ENCODE measurements around the gene THPO.

The THPO gene

DNA sequence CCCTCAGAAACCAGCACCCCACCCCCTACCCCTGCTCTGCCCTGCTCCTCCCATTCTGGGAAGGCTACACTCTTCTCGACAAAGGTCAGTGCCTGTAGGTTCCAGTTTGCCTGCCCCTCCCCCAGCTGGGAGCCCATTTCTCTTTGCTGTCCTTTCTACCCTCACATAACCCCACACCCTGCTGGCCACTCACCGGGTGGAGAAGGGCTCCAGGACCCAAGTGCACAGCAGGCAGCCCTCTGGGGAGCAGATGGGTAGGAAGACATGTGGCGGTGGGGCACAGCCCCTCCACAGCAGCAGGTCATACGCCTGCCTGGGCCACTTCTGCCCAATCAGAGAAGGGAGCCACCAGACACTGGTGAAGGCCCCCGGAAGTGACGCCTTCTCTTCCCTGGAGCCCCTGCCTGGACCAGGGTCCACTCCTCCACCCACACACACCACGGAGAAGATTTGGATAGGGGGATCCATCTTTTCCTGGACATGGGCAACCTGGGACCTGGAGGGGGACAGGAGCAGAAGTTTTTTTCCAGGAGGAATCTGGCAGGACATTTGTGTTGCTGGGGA is at the start of gene THPO:
Gene THPO (minus strand): TSS at position 326 of the 564 bp plus-strand sequence. CDS start 1,948 bp downstream, outside the sequence.
- peak; percentile 64 for DNase-seq (ENCODE audit: low spot score)

DNA sequence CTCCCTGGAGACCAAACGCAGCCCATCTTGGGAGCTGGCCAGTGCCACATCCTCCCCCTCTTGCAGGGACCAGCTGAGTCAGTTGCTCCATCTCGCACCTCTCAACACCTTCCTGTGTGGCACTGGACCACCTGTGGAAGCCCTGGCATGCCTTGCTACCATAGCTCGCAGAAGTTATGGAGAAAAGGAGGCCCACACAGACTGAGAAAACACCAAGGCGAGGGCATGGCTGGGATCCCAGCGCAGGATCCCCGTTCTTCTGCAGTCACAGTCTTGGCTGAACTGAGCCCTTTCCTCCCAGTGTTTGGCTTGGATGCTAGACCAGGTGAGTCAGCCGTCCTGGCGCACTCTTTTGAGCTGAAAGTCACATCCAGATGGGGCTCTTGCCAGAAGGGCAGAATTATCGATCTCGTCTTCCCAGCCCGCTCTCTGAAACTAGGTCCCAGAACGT is 48.7 kb upstream of the THPO start:
- DNase-seq (ENCODE audit: low spot score), result no peak

GRCh38 chr3:184423561-184423960 is 45.6 kb upstream of the THPO start:
- no peak for DNase-seq (ENCODE audit: low spot score)

DNA sequence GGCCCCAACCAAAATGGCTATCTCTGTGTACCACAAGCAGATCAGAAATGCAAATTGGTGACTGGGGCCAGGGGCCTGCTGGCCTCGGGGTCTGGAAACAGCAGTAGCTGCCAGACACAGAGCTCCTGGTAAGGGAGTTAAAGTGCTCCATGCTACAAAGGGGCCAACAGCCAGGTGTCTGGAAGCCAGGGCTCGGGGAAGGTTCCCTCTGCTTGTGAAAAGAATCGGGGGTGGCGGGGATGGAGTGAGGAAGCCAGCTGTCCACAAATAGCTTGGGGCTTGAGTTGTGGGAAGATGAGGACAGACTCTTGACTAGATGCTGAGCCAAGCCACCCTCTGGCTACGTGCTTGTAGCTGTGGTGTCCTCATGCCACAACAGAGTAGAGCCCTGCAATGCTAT is 41.2 kb upstream of the THPO start:
- no peak for DNase-seq (ENCODE audit: low spot score)

DNA sequence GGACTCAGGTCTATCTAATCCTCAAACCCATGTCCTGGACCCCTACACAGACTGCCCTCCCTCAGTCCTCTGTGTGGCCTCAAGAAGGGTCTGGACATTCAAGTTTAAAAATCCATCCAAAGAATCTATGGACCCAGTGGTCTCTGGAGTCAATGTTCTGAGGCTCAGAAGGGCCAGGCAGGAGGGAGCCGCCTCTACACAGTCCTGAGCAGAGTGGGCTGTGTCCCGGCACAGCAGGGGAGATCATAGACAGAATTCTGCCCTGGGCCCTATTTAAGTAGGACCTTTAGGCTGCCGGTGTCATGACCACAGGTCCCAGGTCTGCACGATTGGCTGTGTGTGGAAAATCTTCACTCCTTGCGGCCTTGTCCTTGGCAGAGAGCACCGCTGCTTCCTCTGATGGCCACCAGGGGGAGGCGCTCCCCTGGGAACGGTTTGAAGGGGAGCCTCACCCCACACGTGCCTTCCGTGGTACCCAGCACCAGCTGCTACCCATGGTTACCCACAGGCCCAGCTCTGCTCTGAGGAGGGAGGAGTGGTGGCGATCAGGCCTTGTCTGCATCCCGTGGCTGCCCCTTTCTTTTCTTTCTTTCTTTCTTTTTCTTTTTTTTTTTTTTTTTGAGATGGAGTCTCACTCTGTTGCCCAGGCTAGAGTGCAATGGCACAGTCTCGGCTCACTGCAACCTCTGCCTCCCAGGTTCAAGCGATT is 39.8 kb upstream of the THPO start:
- peak; percentile 70 for DNase-seq (ENCODE audit: low spot score)

- DNase-seq (ENCODE audit: low spot score), result no peak
Observed at GRCh38 chr3:184415203-184415490, 37.1 kb upstream of the THPO start.

DNA sequence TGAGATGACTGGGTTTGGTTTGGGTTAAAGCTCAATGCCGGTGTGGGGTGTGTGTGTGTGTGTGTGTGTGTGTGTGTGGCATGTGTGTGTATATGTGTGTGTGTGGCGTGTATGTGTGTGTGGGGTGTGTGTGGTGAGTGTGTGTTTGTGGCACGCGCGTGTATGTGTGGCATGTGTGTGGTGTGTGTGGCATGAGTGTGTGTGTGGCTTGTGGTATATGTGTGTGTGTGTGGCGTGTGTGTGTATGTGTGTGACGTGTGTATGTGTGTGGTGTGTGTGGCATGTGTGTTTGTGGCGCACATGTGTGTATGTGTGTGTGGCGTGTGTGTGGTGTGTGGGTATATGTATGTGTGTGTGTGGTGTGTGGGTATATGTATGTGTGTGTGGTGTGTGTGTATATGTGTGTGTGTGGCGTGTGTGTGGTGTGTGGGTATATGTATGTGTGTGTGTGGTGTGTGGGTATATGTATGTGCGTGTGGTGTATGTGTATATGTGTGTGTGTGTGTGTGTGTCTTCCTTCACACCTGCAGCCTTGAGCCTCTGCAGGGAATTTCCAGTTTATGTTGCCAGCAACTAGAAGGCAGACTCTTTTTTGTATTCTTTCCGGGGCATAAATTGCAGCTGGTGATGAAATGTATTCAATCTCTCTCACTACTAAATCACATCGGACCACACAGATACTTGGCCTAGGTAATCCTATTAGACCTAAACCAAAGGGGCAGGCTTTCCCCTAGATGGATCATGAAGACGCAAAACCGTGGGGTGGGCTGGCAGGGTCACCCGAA is 36.6 kb upstream of the THPO start:
- no peak for DNase-seq (ENCODE audit: low spot score)

- DNase-seq (ENCODE audit: low spot score), result no peak
Observed at GRCh38 chr3:184409946-184410500, 32.0 kb upstream of the THPO start.

DNA sequence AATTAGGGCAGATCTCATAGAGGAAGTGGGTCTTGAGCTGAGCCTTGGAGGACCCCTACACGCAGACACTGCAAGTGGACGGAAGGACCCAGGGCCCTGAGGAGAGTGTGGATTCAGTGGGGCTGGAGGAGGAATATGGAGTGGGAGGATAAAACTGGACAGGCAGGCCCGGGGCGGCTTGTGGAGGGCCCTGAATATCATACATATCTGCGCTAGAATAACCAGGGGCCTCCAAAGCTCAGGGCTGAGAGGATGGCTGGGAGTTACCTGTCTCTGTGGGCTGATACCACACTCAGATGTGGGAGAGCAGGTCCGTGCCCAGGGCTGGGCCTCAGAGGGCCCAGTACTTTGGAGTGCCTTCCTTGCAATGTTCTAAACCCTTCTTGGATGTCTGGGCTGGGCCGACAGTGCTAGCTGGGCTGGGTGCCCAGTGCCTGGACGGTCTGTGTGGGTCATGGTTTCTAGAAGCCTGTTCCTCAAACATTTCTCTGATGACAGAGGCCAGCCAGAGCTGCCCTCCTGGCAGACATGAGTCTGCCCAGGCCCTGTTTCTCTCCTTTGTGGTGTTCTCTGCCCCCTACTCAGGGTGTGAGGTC is 31.4 kb upstream of the THPO start:
- DNase-seq (ENCODE audit: low spot score), result no peak

GRCh38 chr3:184405075-184406030 is 27.3 kb upstream of the THPO start:
- DNase-seq (ENCODE audit: low spot score), result no peak

GRCh38 chr3:184399410-184399809 is 21.4 kb upstream of the THPO start:
- no peak for DNase-seq (ENCODE audit: low spot score)

DNA sequence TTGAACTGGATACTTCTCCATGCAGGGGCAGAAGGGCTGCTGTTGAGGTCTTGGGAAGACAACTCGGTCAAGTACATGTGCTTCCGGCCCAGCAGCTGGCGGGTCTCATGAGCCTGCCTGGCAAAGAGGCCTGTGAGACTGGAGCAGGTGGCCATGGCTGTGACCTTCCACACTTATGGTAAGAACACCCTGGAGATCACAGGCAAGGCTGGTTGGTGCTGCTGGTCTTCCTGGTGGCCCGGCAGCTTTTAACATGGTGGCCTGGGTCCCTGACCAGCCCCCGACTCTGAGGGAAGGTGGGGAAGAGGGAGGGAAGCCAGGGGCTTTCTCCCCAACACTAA is 17.3 kb upstream of the THPO start:
- no peak for DNase-seq (ENCODE audit: low spot score)

GRCh38 chr3:184391266-184391665 is 13.3 kb upstream of the THPO start:
- DNase-seq (ENCODE audit: low spot score), result no peak

DNA sequence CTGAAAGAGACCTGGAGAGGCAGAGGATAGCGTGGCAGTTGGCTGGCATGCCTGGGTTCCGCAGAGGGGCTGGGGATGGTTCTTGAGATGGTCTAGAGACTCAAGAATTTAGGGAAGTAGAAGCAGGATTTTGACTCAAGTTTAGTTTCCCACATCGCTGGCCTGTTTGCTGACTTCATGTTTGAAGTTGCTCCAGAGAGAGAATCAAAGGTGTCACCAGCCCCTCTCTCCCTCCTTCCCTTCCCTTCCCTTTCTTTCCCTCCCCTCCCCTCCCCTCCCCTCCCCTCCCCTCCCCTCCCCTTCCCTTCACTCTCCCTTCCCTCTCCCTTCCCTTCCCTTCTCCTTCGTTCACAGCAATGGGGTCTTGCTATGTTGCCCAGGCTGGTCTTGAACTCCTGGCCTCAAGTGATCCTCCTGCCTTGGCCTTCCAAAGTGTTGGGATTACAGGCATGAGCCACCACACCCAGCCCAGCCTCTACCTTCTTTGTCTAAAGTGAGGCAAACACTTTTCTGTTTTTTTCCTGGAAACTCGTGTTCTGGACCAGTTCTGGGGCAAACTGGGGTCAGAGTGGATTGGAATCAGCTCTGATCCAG is 12.0 kb upstream of the THPO start:
- DNase-seq (ENCODE audit: low spot score), result no peak

DNA sequence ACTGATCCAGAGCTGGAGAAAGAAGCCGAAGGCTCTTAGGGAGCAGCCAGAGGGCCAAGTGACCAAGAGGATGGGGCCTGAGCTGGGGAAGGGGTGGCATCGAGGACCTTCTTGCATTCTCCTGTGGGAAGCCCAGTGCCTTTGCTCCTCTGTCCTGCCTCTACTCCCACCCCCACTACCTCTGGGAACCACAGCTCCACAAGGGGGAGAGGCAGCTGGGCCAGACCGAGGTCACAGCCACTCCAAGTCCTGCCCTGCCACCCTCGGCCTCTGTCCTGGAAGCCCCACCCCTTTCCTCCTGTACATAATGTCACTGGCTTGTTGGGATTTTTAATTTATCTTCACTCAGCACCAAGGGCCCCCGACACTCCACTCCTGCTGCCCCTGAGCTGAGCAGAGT is 11.4 kb upstream of the THPO start:
- no peak for DNase-seq (ENCODE audit: low spot score)

GRCh38 chr3:184388936-184389230 is 10.9 kb upstream of the THPO start:
- DNase-seq (ENCODE audit: low spot score), result no peak

GRCh38 chr3:184388164-184388935 is 10.3 kb upstream of the THPO start:
- no peak for DNase-seq (ENCODE audit: low spot score)

DNA sequence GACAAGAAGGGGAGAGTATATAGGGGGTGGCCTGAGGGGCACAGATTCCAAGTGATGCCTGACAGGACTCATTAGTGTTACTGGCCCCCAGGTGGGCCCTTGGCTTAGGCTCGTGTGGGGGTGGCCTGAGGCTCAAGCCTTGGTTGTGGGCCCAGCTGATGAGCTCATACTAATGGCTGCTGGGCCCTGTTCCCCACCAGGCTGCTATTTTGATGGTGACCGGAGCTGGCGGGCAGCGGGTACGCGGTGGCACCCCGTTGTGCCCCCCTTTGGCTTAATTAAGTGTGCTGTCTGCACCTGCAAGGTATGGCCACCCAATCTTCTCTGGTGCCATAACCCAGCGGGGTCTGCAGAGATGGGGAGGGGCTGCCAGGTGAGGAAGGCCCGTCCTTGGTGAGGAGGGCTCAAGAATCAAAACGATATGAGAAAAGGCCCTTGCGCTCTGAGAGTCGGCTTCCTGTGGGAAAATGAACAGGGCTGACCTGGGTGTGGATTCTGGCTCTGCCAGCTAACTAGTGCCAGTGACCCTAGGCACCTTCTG is 9.2 kb upstream of the THPO start:
- DNase-seq (ENCODE audit: low spot score), result no peak

GRCh38 chr3:184386047-184386806 is 8.2 kb upstream of the THPO start:
- DNase-seq (ENCODE audit: low spot score), result no peak

Data from ecto neural progenitor cell (in vitro differentiated cells).